ENCODE data around the gene RALGAPA2. TPM values are rescaled to one million over a fixed set of nuclear protein-coding genes. Genes with fewer than 3 reads are reported as not detected.

RALGAPA2 gene
- total RNA-seq, 3 donors from 2014 or later (not counting 1 experiment from before 2014, with no cell fraction given): 26.6 to 33.9 (median 33.1) TPM

DNA sequence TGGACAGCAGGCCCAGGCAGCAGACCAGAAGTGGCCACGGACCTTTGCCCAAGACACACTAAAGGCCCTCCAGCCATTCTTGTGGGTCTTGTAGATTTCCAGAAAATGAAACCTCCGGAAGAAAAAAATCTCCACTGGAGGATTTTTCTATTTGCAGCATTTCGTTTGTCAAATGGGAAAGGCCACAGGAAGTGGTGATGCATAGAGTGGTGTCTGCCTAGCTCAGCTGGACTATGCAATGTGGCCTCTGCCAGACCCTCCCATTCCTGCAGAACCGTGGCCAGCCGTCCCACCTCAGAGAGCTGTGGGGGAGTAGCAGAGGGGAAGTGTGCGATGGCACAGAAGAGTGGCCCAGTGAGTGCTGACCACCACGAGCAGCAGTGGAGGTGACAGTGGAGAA lies 368.5 kb downstream of the RALGAPA2 start:
- no peak overlapping the region for H3K4me3 ChIP-seq (ENCODE audit: low read length)
- DNase-seq (no peak), ATAC-seq (no peak)
- peaks cover 20% of the 10 kb centered on the region in 2 donors for H3K27me3 Mint-ChIP-seq (ENCODE audit: low read depth in 2 of 2)
- H3K9me3 Mint-ChIP-seq: no peaks in the 10 kb centered on the region
- no peaks in the 10 kb centered on the region for H3K27me3 ChIP-seq (ENCODE audit: control insufficient read depth, insufficient read depth, low read length)
- H3K27ac Mint-ChIP-seq: no peak overlapping the region
- no peaks in the 10 kb centered on the region for H3K9me3 ChIP-seq (ENCODE audit: control insufficient read depth, insufficient read depth, low read length)
- no peak overlapping the region for H3K27ac ChIP-seq (ENCODE audit: low read length)
- H3K4me1 Mint-ChIP-seq: no peaks in the 10 kb centered on the region
- no peak overlapping the region for H3K4me3 Mint-ChIP-seq
- TF ChIP-seq CTCF (IDR thresholded peaks at IDR 0.05): no peak
- H3K36me3 Mint-ChIP-seq: no peaks in the 10 kb centered on the region
- intact Hi-C loops (cut with micrococcal nuclease): no loop called here
- 68% methylated on average over 6 of the region's 7 CpGs for WGBS (ENCODE audit: insufficient coverage)
- H3K36me3 ChIP-seq (ENCODE audit: control insufficient read depth, insufficient read depth, low read length): no peaks in the 10 kb centered on the region
- no peaks in the 10 kb centered on the region for H3K4me1 ChIP-seq (ENCODE audit: control insufficient read depth, insufficient read depth, low read length)

Measured in natural killer cell (primary cell).